ENCODE data around the gene POLQ.

- TF ChIP-seq, protein P1, sequence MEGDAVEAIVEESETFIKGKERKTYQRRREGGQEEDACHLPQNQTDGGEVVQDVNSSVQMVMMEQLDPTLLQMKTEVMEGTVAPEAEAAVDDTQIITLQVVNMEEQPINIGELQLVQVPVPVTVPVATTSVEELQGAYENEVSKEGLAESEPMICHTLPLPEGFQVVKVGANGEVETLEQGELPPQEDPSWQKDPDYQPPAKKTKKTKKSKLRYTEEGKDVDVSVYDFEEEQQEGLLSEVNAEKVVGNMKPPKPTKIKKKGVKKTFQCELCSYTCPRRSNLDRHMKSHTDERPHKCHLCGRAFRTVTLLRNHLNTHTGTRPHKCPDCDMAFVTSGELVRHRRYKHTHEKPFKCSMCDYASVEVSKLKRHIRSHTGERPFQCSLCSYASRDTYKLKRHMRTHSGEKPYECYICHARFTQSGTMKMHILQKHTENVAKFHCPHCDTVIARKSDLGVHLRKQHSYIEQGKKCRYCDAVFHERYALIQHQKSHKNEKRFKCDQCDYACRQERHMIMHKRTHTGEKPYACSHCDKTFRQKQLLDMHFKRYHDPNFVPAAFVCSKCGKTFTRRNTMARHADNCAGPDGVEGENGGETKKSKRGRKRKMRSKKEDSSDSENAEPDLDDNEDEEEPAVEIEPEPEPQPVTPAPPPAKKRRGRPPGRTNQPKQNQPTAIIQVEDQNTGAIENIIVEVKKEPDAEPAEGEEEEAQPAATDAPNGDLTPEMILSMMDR (IDR thresholded peaks at IDR 0.05; ENCODE audit: low read depth, low read length, missing input control): no peak
- TF ChIP-seq TAF1 (conservative IDR thresholded peaks at IDR 0.05) (no peak), YY1 (IDR thresholded peaks at IDR 0.05) (no peak), JUND (IDR thresholded peaks at IDR 0.05) (no peak), MAX (IDR thresholded peaks at IDR 0.05) (no peak), FOXA2 (IDR thresholded peaks at IDR 0.05) (no peak), HNF4G (IDR thresholded peaks at IDR 0.05) (no peak)
- TF ChIP-seq, protein P2, sequence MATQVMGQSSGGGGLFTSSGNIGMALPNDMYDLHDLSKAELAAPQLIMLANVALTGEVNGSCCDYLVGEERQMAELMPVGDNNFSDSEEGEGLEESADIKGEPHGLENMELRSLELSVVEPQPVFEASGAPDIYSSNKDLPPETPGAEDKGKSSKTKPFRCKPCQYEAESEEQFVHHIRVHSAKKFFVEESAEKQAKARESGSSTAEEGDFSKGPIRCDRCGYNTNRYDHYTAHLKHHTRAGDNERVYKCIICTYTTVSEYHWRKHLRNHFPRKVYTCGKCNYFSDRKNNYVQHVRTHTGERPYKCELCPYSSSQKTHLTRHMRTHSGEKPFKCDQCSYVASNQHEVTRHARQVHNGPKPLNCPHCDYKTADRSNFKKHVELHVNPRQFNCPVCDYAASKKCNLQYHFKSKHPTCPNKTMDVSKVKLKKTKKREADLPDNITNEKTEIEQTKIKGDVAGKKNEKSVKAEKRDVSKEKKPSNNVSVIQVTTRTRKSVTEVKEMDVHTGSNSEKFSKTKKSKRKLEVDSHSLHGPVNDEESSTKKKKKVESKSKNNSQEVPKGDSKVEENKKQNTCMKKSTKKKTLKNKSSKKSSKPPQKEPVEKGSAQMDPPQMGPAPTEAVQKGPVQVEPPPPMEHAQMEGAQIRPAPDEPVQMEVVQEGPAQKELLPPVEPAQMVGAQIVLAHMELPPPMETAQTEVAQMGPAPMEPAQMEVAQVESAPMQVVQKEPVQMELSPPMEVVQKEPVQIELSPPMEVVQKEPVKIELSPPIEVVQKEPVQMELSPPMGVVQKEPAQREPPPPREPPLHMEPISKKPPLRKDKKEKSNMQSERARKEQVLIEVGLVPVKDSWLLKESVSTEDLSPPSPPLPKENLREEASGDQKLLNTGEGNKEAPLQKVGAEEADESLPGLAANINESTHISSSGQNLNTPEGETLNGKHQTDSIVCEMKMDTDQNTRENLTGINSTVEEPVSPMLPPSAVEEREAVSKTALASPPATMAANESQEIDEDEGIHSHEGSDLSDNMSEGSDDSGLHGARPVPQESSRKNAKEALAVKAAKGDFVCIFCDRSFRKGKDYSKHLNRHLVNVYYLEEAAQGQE (IDR thresholded peaks at IDR 0.05): no peak
Measured at GRCh38 chr3:121436074-121436473, 109.7 kb downstream of the POLQ start.
